HepG2 (cell line): ENCODE data around the gene C5orf15. TPM values are rescaled to one million over a fixed set of nuclear protein-coding genes. Genes with fewer than 3 reads are reported as not detected.
"Not testable (repeated sequence)": the region's sequence is repeated elsewhere in the genome, so short reads cannot be mapped to it uniquely, and the experiment has no call there.

Experiments
- ATAC-seq: fragments of 200-7000 bp; cut with Tn5 transposase; 3 replicates; pipeline ENCODE4 v1.9.1; 2020; ENCODE audit warnings: mild to moderate bottlenecking, moderate library complexity
- BruUV-seq: library from RNA; stranded (reverse); fragments of 400-500 nt; replicated peaks from 2 replicates; lab custom pipeline; 2021; lab: Mats Ljungman, UMichigan
- CTCF ChIA-PET: fragments of 300-600 bp; formaldehyde crosslinking; extraction: SDS; loops from one replicate; lab custom pipeline; 2021; ENCODE audit warnings: low total read pairs, inconsistent platforms, low intra/inter-chr PET ratio; lab: Yijun Ruan, JAX
- POLR2A ChIA-PET: fragments of 350-600 bp; sonication (Branson Sonifier 250); formaldehyde crosslinking; loops from one replicate; lab custom pipeline; 2020; ENCODE audit warnings: antibody characterized with exemption, inconsistent platforms; lab: Yijun Ruan, JAX
- DNase-seq: peaks from one replicate; pipeline ENCODE4 v3.0.0-alpha.2; 2015; ENCODE audit warnings: low spot score
- FAIRE-seq: peaks from 3 replicates; lab custom pipeline; 2011; peaks lifted over from hg19 to GRCh38; lab: Jason Lieb, UNC
- H2AFZ ChIP-seq: one replicate; pipeline ENCODE4 v1.6.1; 2011; ENCODE audit warnings: low read length, inconsistent platforms
- H3K27ac ChIP-seq: fragments of 300-600 bp; 3 replicates; pipeline ENCODE4 v1.8.0; 2011; ENCODE audit warnings: mixed run types, mild to moderate bottlenecking, mixed read lengths, low read length, inconsistent platforms; ENCODE audit not compliant: insufficient read depth; ENCODE audit errors: extremely low read length
- H3K27me3 ChIP-seq, 2 experiments: fragments of 200-600 bp in 1 of 2; 2 replicates in 1 of 2; 3 replicates in 1 of 2; pipeline versions ENCODE4 v1.6.0 to v1.8.0; 2011; ENCODE audit warnings: low read length in 2 of 2, mild to moderate bottlenecking in 2 of 2, moderate library complexity in 2 of 2, inconsistent platforms in 1 of 2; ENCODE audit not compliant: insufficient read depth in 2 of 2, control insufficient read depth in 1 of 2
- H3K36me3 ChIP-seq, 2 experiments: fragments of 200-600 bp in 1 of 2; replicated peaks in 1 of 2; 2 replicates in 1 of 2; 3 replicates in 1 of 2; pipeline versions ENCODE4 v1.5.1 to v1.8.0; 2011; ENCODE audit warnings: low read length in 2 of 2, inconsistent platforms in 1 of 2; ENCODE audit not compliant: insufficient read depth in 2 of 2, control insufficient read depth in 1 of 2
- H3K4me1 ChIP-seq: 2 replicates; pipeline ENCODE4 v1.5.1; 2012; ENCODE audit warnings: low read length, inconsistent platforms; ENCODE audit not compliant: insufficient read depth
- H3K4me2 ChIP-seq: 2 replicates; pipeline ENCODE4 v1.6.0; 2011; ENCODE audit warnings: low read depth, low read length, inconsistent platforms
- H3K4me3 ChIP-seq, 3 experiments: fragments of 200-600 bp in 1 of 3; sonication (generic), shearing (Covaris generic) in 1 of 3; replicated peaks in 1 of 3; 2 replicates each; pipeline ENCODE4 v1.5.1; 2011 to 2016; ENCODE audit warnings: low read length in 3 of 3, inconsistent platforms in 2 of 3, low read depth in 2 of 3, mild to moderate bottlenecking in 2 of 3, control low read depth in 1 of 3, mixed read lengths in 1 of 3; ENCODE audit not compliant: insufficient read depth in 1 of 3
- H3K79me2 ChIP-seq: one replicate; pipeline ENCODE4 v1.6.1; 2011; ENCODE audit warnings: low read length, inconsistent platforms; ENCODE audit not compliant: insufficient read depth
- H3K9ac ChIP-seq: 2 replicates; pipeline ENCODE4 v1.6.0; 2011; ENCODE audit warnings: mild to moderate bottlenecking, low read depth, low read length, inconsistent platforms; ENCODE audit not compliant: insufficient read depth
- H3K9me3 ChIP-seq: 2 replicates; pipeline ENCODE4 v1.5.1; 2012; ENCODE audit warnings: mild to moderate bottlenecking, low read length
- H4K20me1 ChIP-seq: 2 replicates; pipeline ENCODE4 v1.6.0; 2011; ENCODE audit warnings: inconsistent platforms, mild to moderate bottlenecking, low read length, moderate library complexity; ENCODE audit not compliant: insufficient read depth
- HOXA7 ChIP-seq: sonication (generic); formaldehyde crosslinking; IDR thresholded peaks from 2 replicates; pipeline ENCODE4 v1.8.1; 2022; ENCODE audit warnings: mild to moderate bottlenecking, missing genetic modification reagents, moderate library complexity
- MIXL1 ChIP-seq: IDR thresholded peaks from 2 replicates; pipeline ENCODE4 v1.6.1; 2016
- POLR2AphosphoS5 ChIP-seq: IDR thresholded peaks from 2 replicates; pipeline ENCODE4 v1.6.1; 2012; ENCODE audit warnings: low read depth, low read length
- SMAD1 ChIP-seq: sonication (generic); formaldehyde crosslinking; IDR thresholded peaks from 2 replicates; pipeline ENCODE4 v1.4.0; 2020; ENCODE audit warnings: missing genetic modification reagents, low read depth, mild to moderate bottlenecking, borderline replicate concordance
- ZNF180 ChIP-seq: sonication (generic); formaldehyde crosslinking; IDR thresholded peaks from 2 replicates; pipeline ENCODE4 v1.4.0; 2020; ENCODE audit warnings: low read depth, missing genetic modification reagents, borderline replicate concordance
- ZNF30 ChIP-seq: sonication (generic); formaldehyde crosslinking; IDR thresholded peaks from 2 replicates; pipeline ENCODE4 v1.5.0; 2020; ENCODE audit warnings: mild to moderate bottlenecking, missing genetic modification reagents
- ZNF775 ChIP-seq: sonication (generic); formaldehyde crosslinking; IDR thresholded peaks from 2 replicates; pipeline ENCODE4 v1.4.0; 2020; ENCODE audit warnings: missing genetic modification reagents, mild to moderate bottlenecking, moderate library complexity, borderline replicate concordance
- WGBS: methylation state at CpG from one replicate; pipeline ENCODE4 v1.1.6; 2017; ENCODE audit warnings: low lambda C conversion rate; 5-methylcytosine and 5-hydroxymethylcytosine counted together
- in situ Hi-C: cut with HindIII; loops from 2 replicates; pipeline ENCODE4 v1.10.0; 2017; ENCODE audit warnings: low pct_unique_long_range_greater_than_20kb; ENCODE audit not compliant: extremely low pct_ligation_motif_present
- intact Hi-C: fragments of 100-400 bp; cut with micrococcal nuclease; formaldehyde crosslinking; loops from one replicate; pipeline ENCODE4 v1.10.0; 2022; ENCODE audit not compliant: unreplicated experiment
- polyA plus RNA-seq, 8 experiments: library from polyadenylated mRNA; depleted of rRNA in 3 of 8; stranded (reverse) in 7 of 8; unstranded in 1 of 8; fragments of >200 nt; fragmentation: Illumina TruSeq in 4 of 8; extraction: Trizol in 4 of 8; gene quantifications; 2 replicates each; pipeline versions ENCODE4 v1.2.1 to v1.2.3, GENCODE V29; 2011 to 2016; ENCODE audit warnings: low read depth in 4 of 8, missing spikeins in 1 of 8, mixed read lengths in 1 of 8; ENCODE audit not compliant: insufficient read depth in 1 of 8
- total RNA-seq, 5 experiments: library from RNA; depleted of rRNA; stranded (reverse); fragments of >200 nt; fragmentation: Illumina TruSeq; extraction: Trizol; gene quantifications; 2 replicates each; pipeline ENCODE4 v1.2.3, GENCODE V29; 2016; ENCODE audit warnings: low read depth in 1 of 5
- TF ChIP-seq, protein P1 (sequence below): sonication (generic); formaldehyde crosslinking; IDR thresholded peaks from 2 replicates; pipeline ENCODE4 v1.5.0; 2020; ENCODE audit warnings: missing genetic modification reagents

The C5orf15 gene
- total and polyA plus RNA-seq, 2 of the 13 experiments (the other 11 are each of a cell fraction or from before 2014, with no cell fraction given) = 58.5 to 82.7 TPM

DNA sequence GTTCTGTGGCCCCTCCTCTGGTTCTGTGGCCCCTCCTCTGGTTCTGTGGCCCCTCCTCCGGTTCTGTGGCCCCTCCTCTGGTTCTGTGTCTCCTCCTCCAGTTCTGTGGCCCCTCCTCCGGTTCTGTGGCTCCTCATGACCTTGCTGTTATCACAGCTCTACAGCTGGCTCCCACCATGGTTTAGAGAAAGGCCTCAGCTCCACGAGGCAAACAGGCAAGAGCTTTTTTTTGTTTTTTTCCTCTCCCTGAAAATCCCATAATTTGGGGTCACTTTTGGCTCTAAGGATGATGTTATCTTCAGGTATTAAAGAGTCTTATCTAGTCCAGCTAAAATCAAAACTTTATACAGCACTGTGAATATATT, 31.8 kb downstream of the C5orf15 start:
- H3K4me1 ChIP-seq = peaks cover 16% of the 10 kb centered on the region
- H3K79me2 ChIP-seq = no peaks in the 10 kb centered on the region
- no peak overlapping the region for H3K9ac ChIP-seq
- 5% methylated on average over 3 of the region's 3 CpGs for WGBS
- ChIA-PET CTCF (no interaction called here), POLR2A (no interaction called here)
- H3K27ac ChIP-seq = no peak overlapping the region
- H3K4me2 ChIP-seq = no peak overlapping the region
- no peak overlapping the region for H3K4me3 ChIP-seq
- no peaks in the 10 kb centered on the region for H3K9me3 ChIP-seq
- FAIRE-seq = no peak
- H3K27me3 ChIP-seq = peaks cover 1 to 23% of the 10 kb centered on the region in 2 experiments; a peak in 3 of 5 replicates
- H2AFZ ChIP-seq = no peak overlapping the region
- H3K36me3 ChIP-seq = no peaks in the 10 kb centered on the region
- no peaks in the 10 kb centered on the region for H4K20me1 ChIP-seq
- intact Hi-C loops (no loop called here), in situ Hi-C loops (no loop called here)
- no TSS peak for BruUV-seq
- ATAC-seq = no peak
- no peak for DNase-seq
- TF ChIP-seq HOXA7 = no peak
- no peak for TF ChIP-seq ZNF775 (CRISPR knock-in tag)
- TF ChIP-seq POLR2AphosphoS5 = no peak
- TF ChIP-seq, protein P1, sequence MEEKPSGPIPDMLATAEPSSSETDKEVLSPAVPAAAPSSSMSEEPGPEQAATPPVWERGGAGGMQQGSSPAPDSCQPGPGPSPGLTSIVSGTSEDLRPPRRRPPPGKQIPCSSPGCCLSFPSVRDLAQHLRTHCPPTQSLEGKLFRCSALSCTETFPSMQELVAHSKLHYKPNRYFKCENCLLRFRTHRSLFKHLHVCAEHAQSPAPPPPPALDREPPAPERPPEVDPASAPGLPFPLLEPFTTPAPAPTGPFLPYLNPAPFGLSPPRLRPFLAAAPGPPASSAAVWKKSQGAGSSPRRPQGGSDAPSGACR (CRISPR knock-in tag) = no peak
- no peak for TF ChIP-seq MIXL1 (CRISPR knock-in tag)
- no peak for TF ChIP-seq ZNF180 (CRISPR knock-in tag)
- no peak for TF ChIP-seq SMAD1
- TF ChIP-seq ZNF30 (CRISPR knock-in tag) = no peak

DNA sequence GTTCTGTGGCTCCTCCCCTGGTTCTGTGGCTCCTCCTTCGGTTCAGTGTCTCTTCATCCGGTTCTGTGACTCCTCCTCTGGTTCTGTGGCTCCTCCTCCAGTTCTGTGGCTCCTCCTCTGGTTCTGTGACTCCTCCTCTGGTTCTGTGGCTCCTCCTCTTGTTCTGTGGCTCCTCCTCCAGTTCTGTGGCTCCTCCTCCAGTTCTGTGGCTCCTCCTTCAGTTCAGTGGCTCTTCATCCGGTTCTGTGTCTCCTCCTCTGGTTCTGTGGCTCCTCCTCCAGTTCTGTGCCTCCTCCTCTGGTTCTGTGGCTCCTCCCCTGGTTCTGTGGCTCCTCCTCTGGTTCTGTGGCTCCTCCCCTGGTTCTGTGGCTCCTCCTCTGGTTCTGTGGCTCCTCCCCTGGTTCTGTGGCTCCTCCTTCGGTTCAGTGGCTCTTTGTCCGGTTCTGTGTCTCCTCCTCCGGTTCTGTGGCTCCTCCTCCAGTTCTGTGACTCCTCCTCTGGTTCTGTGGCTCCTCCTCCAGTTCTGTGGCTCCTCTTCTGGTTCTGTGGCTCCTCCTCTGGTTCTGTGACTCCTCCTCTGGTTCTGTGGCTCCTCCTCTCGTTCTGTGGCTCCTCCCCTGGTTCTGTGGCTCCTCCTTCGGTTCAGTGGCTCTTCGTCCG, 32.3 kb downstream of the C5orf15 start:
- H2AFZ ChIP-seq, FAIRE-seq, H4K20me1 ChIP-seq, H3K4me3 ChIP-seq, H3K9me3 ChIP-seq, intact Hi-C loops, H3K27ac ChIP-seq, H3K9ac ChIP-seq, H3K36me3 ChIP-seq, DNase-seq, in situ Hi-C loops, H3K4me2 ChIP-seq, BruUV-seq, CTCF ChIA-PET, ATAC-seq, H3K79me2 ChIP-seq, POLR2A ChIA-PET: not testable (repeated sequence)
- Histone ChIP-seq H3K27me3 (peaks cover 1 to 23% of the 10 kb centered on the region in 2 experiments; a peak in 3 of 5 replicates), H3K4me1 (peaks cover 16% of the 10 kb centered on the region)
- WGBS = 12% methylated on average over 10 of the region's 10 CpGs
